Testis (tissue), 2 donors: ENCODE results near the gene FREM1.

Experiments
- POLR2A ChIP-seq: fragments of 450-650 bp; IDR thresholded peaks from one replicate; pipeline ENCODE4 v1.6.1; 2017; ENCODE audit warnings: antibody characterized with exemption, mild to moderate bottlenecking, moderate library complexity
- TF ChIP-seq, protein P1 (sequence below), 3 experiments: fragments of 450-650 bp in 2 of 3; fragments of 200-600 bp in 1 of 3; sonication (generic) in 1 of 3; IDR thresholded peaks; one replicate each; pipeline ENCODE4 v1.5.1; 2016 to 2019; ENCODE audit warnings: antibody characterized with exemption in 3 of 3, mild to moderate bottlenecking in 2 of 3, moderate library complexity in 1 of 3

DNA sequence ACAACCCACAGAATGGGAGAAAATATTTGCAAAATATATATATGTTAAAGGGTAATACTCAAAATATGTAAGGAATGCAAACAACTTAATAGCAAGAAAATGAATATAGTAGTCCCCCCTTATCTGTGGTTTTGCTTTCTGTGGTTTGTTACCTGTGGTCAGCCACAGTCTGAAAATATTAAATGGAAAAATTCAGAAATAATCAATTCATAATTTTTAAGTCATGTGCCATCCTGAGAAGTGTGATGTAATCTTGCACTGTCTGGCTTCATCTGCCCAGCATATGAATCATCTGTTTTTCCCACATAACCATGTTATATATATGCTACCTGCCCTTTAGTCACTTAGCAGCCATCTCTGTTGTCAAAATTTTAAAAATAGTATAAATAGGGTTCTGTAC lies 199.4 kb downstream of the FREM1 start:
- TF ChIP-seq, protein P1, sequence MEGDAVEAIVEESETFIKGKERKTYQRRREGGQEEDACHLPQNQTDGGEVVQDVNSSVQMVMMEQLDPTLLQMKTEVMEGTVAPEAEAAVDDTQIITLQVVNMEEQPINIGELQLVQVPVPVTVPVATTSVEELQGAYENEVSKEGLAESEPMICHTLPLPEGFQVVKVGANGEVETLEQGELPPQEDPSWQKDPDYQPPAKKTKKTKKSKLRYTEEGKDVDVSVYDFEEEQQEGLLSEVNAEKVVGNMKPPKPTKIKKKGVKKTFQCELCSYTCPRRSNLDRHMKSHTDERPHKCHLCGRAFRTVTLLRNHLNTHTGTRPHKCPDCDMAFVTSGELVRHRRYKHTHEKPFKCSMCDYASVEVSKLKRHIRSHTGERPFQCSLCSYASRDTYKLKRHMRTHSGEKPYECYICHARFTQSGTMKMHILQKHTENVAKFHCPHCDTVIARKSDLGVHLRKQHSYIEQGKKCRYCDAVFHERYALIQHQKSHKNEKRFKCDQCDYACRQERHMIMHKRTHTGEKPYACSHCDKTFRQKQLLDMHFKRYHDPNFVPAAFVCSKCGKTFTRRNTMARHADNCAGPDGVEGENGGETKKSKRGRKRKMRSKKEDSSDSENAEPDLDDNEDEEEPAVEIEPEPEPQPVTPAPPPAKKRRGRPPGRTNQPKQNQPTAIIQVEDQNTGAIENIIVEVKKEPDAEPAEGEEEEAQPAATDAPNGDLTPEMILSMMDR (IDR thresholded peaks at IDR 0.05), result no peak
- TF ChIP-seq POLR2A, result no peak
